Esophagus squamous epithelium (tissue), 4 donors: ENCODE results near the gene RAX2.

Experiments used
- CTCF ChIP-seq, 6 experiments: fragments of 450-650 bp in 4 of 6; fragments of 200-600 bp in 2 of 6; sonication (generic) in 2 of 6; IDR thresholded peaks; one replicate each; pipeline ENCODE4 v1.5.1; 2016 to 2019; ENCODE audit warnings: antibody characterized with exemption in 6 of 6, mild to moderate bottlenecking in 4 of 6, moderate library complexity in 4 of 6
- POLR2A ChIP-seq, 4 donors: fragments of 450-650 bp; IDR thresholded peaks; one replicate each; pipeline ENCODE4 v1.6.1; 2017; ENCODE audit warnings: antibody characterized with exemption in 4 of 4, mild to moderate bottlenecking in 4 of 4, moderate library complexity in 3 of 4

- TF ChIP-seq CTCF (IDR thresholded peaks at IDR 0.05), result no peak
- TF ChIP-seq POLR2A (IDR thresholded peaks at IDR 0.05), result no peak
Measured at GRCh38 chr19:3800996-3801395, 29.0 kb upstream of the RAX2 start.
